ENCODE measurements around the gene SLC39A2.

GRCh38 chr14:20999591-20999990 is 498 bp downstream of the SLC39A2 start:
- TF ChIP-seq GFI1B (tag by site-specific recombination; IDR thresholded peaks at IDR 0.05) (no peak), ZBTB26 (tag by site-specific recombination; optimal IDR thresholded peaks at IDR 0.05) (no peak), ZBTB8A (tag by site-specific recombination; IDR thresholded peaks at IDR 0.05) (no peak), ZNF580 (tag by site-specific recombination; IDR thresholded peaks at IDR 0.05) (no peak), ZNF791 (tag by site-specific recombination; IDR thresholded peaks at IDR 0.05) (no peak), ZNF394 (tag by site-specific recombination; IDR thresholded peaks at IDR 0.05; ENCODE audit: borderline replicate concordance) (no peak), ZNF133 (tag by site-specific recombination; IDR thresholded peaks at IDR 0.05) (no peak)
